Measurements from ENCODE around the gene PPP1R3C.

PPP1R3C gene

GRCh38 chr10:91602868-91603568 lies 29.9 kb downstream of the PPP1R3C start:
- no peak overlapping the region for H3K4me3 ChIP-seq (ENCODE audit: low read length)
- no peak for TF ChIP-seq CTCF (conservative IDR thresholded peaks at IDR 0.05; ENCODE audit: low read depth, low read length)
- DNase-seq (ENCODE audit: low read depth), result no peak

- no peak overlapping the region for H3K4me3 ChIP-seq (ENCODE audit: low read length)
- DNase-seq (ENCODE audit: low read depth), result no peak
- no peak for TF ChIP-seq CTCF (conservative IDR thresholded peaks at IDR 0.05; ENCODE audit: low read depth, low read length)
Observed at GRCh38 chr10:91602449-91602848, 30.4 kb downstream of the PPP1R3C start.

- DNase-seq (ENCODE audit: low read depth), result no peak
Observed at GRCh38 chr10:91601212-91601611, 31.7 kb downstream of the PPP1R3C start.

GRCh38 chr10:91598211-91598977 lies 34.5 kb downstream of the PPP1R3C start:
- no peak for TF ChIP-seq CTCF (conservative IDR thresholded peaks at IDR 0.05; ENCODE audit: low read depth, low read length)
- DNase-seq (ENCODE audit: low read depth), result peak; percentile 89
- H3K4me3 ChIP-seq (ENCODE audit: low read length), result no peak overlapping the region

More at GRCh38 chr10:91601212-91601611, 31.7 kb downstream of the PPP1R3C start:
- no peak for TF ChIP-seq CTCF (conservative IDR thresholded peaks at IDR 0.05; ENCODE audit: low read depth, low read length)
- H3K4me3 ChIP-seq (ENCODE audit: low read length), result no peak overlapping the region

GRCh38 chr10:91597197-91597881 lies 35.5 kb downstream of the PPP1R3C start:
- TF ChIP-seq CTCF (conservative IDR thresholded peaks at IDR 0.05; ENCODE audit: low read depth, low read length), result no peak
- no peak overlapping the region for H3K4me3 ChIP-seq (ENCODE audit: low read length)
- DNase-seq (ENCODE audit: low read depth), result peak; percentile 65

- peak; percentile 40 for DNase-seq (ENCODE audit: low read depth)
- H3K4me3 ChIP-seq (ENCODE audit: low read length), result no peak overlapping the region
- no peak for TF ChIP-seq CTCF (conservative IDR thresholded peaks at IDR 0.05; ENCODE audit: low read depth, low read length)
Observed at GRCh38 chr10:91596825-91597196, 36.1 kb downstream of the PPP1R3C start.
